ENCODE results near the gene CTBP1. TPM values are rescaled to one million over a fixed set of nuclear protein-coding genes. Genes with fewer than 3 reads are reported as not detected.
"Not testable (repeated sequence)": the region's sequence is repeated elsewhere in the genome, so short reads cannot be mapped to it uniquely, and the experiment has no call there.

CTBP1 gene
- total RNA-seq = 97.0 TPM

DNA sequence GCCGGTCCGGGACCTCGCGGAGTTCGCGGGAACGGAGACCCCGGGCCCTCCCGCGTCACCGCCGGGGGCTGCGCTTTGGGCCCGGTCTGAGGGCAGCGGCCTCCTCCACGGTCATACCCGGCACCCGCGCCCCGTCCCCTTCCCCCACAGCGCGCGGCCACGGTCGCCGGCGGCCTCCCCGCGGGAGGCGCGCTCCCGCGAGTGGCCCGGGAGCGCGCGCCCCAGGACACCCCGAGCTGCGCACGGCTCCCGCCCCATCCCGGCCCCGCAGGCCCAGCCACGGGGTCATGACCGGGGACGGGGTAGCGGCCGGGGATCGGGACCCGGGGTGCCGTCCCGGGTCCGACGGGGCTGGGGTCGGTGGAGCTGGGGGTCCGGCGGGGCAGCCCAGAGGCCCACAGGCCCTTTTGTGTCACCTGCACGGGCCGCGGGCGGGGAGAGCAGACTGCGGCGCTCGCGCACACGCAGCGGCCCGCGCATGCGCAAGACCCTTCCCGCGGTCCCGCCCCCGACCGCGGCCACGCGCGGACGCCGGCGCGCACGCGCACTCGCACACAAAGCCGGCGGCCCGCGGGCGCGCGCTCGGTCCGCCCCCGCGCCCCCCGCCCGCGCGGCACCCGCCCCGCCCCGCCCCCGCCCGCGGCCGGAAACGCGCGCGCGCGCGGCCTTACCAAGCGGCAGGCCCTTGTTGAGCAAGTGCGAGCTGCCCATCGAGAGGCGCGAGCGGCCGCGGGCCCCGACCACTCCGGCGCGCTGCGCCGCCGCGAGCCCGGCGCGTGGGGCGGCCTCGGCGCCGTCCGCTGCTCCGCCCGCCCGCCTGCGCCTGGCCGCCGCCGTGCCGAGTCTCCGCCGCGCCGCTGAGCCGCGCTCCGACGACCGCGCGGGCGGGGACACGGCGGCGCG lies at the start of gene CTBP1:
CTBP1 (minus strand) TSS at position 886 of the 903 bp plus-strand sequence. CDS start 7,799 bp downstream, outside the sequence.
- ATAC-seq = peak; percentile 77
- peak; percentile 85 for DNase-seq (ENCODE audit: low spot score)

DNA sequence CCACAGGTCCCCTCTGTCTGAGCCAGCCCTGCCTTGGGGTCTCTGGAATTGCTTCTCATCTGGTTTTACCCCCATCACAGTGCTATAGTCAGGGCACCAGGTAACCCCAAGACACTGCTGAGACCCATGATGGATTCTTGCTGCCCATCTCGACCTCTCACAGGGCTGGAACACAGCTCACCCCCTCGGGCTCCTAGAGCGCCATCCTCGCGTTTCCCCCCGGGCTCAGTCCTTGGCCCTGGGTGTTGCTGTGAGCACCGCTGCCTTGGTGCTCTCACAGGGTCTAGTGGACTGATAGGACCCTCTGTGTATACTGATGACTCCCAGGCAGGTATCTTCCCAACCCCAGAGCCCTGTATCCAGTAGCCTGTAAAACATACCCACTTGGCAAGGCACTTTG lies 49.5 kb upstream of the CTBP1 start:
- DNase-seq (ENCODE audit: low spot score) = no peak
- no peak for ATAC-seq

DNA sequence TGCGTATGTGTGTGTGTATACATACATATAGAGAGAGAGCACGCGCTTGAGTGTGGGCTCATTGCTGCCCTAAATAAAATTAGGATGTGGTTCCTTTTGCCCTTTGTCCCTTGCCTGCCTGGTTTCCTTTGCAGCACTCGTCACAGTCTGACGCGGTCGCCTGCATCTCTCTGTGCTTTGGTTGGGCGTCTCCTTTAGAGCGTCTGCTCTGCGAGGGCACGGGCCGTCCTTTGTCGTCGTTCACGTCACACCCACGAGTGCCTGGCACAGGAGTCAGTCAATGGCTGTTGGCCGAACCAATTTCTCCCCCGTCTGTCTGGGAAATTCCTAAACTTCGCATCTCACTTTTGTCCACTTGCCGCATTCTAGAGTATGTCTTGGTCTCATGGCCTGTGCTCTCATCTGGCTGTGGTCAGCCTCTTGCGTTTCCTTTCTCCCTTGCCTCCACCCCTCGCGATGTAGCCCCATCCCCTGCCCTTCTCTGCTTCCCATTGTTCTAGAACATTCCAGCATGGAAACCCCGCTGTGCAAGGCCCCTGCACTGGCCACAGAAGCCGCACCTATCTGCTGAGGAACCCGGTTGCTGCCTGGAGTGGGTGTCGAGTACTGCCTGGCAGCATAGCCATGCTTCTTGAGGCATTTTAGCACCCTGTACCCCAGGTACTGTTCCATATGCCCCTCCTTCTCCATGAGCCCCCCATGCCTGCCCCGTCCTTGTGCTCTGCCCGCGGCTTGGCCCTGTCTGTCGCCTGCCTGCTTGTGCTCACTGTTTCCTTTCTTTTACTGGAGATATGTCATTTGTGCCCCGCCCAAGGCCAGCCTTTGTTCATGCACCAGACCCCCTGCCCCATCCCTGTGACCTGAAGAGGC lies 48.8 kb upstream of the CTBP1 start:
- ATAC-seq (no peak), DNase-seq (ENCODE audit: low spot score) (no peak)

- DNase-seq (ENCODE audit: low spot score) = no peak
- no peak for ATAC-seq
Measured at GRCh38 chr4:1297023-1297395, 48.1 kb upstream of the CTBP1 start.

GRCh38 chr4:1296324-1297022 lies 47.5 kb upstream of the CTBP1 start:
- DNase-seq (ENCODE audit: low spot score) (no peak), ATAC-seq (no peak)

DNA sequence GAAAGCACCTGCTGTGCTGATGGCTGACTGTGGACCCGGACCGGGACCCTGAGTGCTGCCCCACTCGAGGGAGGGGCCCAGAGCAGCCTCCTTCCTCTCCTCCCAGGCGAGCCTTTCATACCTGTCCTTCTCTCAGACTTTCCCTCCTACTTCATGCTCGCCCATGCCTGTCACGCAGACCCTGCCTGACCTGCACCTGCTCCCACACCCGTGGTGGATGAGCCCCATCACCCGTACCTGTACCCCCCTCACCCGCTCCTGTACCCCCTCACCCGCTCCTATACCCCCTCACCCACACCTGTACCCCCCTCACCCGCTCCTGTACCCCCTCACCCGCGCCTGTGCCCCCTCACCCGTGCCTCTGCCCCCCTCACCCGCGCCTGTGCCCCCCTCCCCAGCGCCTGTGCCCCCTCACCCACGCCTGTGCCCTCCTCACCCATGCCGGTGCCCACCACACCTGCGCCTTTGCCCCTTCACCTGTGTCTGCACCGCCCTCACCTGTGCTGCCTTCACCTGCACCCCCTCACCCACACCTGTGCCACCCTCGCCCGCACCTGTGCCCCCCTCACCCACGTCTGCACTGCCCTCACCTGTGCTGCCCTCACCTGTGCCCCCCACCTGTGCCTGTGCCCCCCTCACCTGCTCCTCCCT lies 46.6 kb upstream of the CTBP1 start:
- DNase-seq (ENCODE audit: low spot score) = no peak
- ATAC-seq = no peak

GRCh38 chr4:1294891-1295290 lies 46.0 kb upstream of the CTBP1 start:
- ATAC-seq = peak; percentile 9
- no peak for DNase-seq (ENCODE audit: low spot score)

DNA sequence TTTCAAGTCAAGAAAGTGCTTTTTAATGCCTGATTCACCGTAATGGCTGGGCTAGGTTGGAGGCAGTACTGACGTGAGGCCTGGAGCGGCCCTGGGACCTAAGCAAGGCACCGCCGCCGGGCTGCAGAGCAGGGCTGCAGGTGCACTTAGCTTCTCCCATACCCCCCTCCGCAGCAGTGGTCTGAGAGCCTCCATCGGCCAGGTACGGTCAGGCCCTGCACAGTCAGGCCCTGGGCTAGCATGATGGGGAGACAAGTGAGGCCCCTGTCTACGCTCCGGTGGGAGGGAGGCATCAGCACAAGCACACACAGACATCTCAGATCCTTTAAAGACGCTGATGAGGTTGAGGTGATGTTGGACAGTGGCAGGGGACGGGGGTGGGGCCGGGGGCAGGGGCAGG lies 45.5 kb upstream of the CTBP1 start:
- DNase-seq (ENCODE audit: low spot score) (no peak), ATAC-seq (no peak)

DNA sequence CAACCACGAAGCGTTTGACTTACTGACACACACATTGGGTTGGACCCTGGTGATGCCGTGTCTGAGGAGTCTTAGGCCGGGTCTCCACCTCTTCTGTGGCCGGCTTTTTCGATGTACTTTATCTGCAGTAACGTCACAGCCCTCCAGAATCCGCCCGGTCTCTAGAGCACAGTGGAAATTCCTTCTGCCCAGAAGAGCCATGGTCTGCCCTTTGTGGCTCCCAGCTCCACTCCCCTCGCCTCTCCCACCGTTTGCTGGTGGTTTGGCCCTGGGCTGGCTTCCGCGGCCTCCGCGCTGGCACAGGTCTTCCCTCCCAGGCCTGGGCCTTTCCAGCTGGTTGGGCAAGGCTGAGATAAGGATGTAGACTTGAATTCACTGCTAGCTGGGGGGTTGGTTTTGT lies 45.1 kb upstream of the CTBP1 start:
- DNase-seq (ENCODE audit: low spot score) = no peak
- no peak for ATAC-seq

- ATAC-seq (no peak), DNase-seq (ENCODE audit: low spot score) (no peak)
Measured at GRCh38 chr4:1293531-1293941, 44.6 kb upstream of the CTBP1 start.

- ATAC-seq; DNase-seq (ENCODE audit: low spot score): not testable (repeated sequence)
Measured at GRCh38 chr4:1292703-1293011, 43.7 kb upstream of the CTBP1 start.

DNA sequence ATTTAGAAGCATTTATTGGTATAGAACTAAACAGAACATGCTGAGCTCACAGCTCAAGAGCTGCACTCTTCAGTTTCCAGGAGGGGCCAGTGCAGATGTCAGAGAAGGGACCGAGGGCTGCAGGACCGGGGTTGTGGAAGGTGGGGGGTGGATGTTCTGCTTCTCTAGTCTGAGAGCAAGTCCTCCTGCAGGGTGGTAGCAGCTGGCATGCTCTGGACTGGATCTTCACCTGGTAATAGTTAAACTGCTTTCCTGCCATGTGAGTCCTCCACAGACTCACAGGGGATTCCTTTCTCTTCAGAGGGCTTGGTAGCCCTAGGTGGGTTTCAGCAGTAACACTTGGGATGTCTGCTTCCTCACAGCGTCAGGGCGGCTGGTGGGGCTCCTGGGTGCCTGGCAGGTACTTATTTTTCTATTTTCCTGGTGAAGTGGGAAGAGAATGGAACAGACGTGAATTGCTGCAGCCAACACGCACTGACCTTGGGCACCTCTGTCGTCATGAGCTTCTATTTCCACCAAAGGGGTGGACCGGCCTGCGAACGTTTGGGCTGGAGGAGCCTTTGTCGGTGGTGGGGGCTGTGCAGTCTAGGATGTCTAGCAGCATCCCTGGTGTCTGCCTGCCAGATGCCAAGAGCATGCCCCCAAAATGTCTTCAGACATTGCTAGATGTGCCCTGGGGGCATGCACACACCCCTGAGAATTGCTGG lies 43.2 kb upstream of the CTBP1 start:
- DNase-seq (ENCODE audit: low spot score) (no peak), ATAC-seq (no peak)

GRCh38 chr4:1291091-1291490 lies 42.2 kb upstream of the CTBP1 start:
- DNase-seq (ENCODE audit: low spot score) = no peak
- ATAC-seq = no peak

- ATAC-seq (peak; percentile 10), DNase-seq (ENCODE audit: low spot score) (no peak)
Measured at GRCh38 chr4:1290165-1290977, 41.4 kb upstream of the CTBP1 start.

DNA sequence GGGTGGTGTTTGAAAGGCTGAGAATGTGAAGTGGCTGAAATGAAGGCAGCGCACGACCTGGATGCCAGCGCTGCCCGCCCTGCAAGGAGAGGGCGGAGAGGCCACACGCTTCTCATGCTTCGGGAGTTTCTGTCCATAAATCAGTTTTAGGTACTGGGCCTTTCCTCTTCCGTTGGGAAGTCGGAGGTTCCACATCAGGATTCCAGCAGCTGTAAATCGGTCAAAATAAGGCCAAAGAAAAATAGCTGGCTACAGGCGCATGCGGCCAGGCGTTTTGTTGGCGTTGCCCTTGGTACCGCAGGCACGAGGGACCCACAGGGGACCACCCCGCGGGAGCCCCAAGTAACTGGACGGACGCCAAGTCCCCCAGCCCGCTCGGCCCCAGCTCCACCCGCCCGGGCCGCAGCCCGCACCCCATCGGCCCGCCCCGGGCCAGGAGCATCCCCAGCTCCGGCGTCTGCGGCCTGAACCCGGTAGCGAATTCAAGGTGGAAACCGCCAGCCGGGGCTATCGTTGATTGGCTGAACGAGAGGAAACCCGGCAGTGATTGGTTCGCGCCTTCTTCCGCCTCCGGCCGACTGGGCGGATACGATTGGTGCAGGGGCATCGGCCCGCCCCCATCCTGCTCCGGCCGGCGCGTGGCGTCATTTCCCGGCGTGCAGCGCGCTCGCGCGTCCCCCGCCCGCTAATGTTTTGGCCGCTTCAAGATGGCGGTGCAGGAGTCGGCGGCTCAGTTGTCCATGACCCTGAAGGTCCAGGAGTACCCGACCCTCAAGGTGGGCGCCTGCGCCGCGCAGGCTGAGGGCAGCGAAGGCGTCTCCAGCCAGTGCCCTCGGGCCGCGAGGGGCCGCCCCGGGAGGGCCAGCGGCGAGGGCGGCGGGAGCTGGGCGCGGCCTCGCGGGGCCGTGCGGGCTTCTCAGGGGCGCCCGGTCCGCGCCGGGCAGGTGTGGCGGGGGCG lies 40.6 kb upstream of the CTBP1 start, which contains the start of gene MAEA:
MAEA (plus strand) TSS at position 685 of the 958 bp plus-strand sequence; CDS start at position 708, 23 bp downstream.
- DNase-seq (ENCODE audit: low spot score) = peak; percentile 98
- peak; percentile 98 for ATAC-seq

DNA sequence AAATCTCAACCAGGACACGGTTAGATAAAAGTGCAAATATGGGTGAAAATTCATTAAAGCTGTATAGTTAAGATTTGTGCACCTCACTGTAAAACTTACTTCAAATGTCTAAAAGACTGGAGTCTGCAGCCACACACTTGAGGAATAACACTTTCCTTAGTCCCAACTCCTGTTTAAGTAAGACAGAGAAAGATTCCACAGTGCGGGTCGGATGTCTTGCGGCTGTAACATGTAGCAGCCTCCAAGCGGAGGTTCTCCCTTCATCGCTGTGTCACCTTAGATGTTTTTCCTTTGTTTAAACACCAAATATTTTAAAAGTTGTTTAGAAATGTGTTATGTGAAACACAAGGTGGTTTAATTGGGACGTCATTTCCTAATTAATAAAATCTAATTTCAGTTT lies 39.9 kb upstream of the CTBP1 start:
- ATAC-seq = no peak
- no peak for DNase-seq (ENCODE audit: low spot score)

DNA sequence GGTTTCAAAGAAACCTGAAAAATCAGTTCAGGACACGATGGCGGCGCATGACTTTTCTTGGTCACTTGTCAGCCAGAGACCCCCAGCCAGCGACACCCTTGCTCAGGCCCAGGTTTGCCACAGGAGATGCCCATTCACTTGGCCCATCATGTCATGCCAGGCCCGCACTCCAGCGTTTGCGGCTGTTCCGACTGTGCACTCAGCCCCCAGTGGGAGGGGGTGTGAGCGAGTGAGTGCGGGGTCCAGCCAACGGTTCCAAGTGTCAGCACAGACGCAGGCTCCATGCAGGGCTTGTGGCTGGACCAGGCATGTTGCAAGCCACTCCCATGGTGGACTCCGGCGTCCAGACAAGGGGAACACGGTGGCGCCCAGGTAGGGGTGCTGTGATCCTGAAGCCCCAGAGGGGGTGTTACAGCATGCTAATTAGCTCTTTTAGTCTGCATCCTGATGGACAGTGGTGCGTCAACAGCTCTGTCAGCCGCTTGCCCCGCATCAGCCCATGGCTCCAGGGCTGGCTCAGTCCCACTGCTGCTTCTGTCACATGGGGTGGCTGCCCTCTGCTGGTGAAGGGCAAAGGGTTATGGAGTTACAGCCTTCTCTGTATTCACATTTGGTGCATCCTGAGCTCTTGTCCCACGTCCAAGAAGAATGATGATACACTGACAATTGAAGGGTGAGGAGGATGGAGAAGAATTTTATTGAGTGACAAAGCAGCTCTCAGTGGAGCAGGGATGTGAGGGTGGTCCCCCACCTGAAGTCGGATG lies 37.0 kb upstream of the CTBP1 start:
- DNase-seq (ENCODE audit: low spot score) = no peak

More for the DNA sequence above, 37.0 kb upstream of the CTBP1 start:
- no peak for ATAC-seq

Data from left lobe of liver (tissue), 2 donors.